HG03521 (cell line): ENCODE measurements around the gene PLEKHG5.

Experiments used
- ATAC-seq: cut with Tn5 transposase; IDR thresholded peaks from one replicate; pipeline ENCODE4 v1.9.1; 2021; ENCODE audit warnings: mild to moderate bottlenecking, moderate library complexity; ENCODE audit not compliant: unreplicated experiment

PLEKHG5 gene

DNA sequence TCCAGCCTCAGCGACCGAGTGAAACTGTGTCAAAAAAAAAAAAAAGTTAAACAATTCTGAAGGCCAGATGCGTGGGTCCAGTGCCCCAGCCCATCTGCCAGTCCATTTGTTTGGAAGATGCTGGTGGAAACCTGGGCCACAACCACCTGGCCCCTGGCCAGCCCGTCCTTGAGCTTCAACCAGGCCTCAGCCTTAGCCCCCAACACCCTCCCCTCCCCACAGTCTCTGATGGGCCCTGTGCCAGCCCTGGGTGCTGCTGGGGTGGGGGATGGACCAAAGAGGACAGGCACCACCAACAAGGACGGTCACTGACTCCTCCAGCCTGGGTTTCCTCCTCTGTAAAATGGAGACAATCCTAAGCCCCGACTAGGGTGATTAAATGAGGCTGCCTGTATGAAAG is 19.6 kb upstream of the PLEKHG5 start:
- ATAC-seq, result no peak

- ATAC-seq, result no peak
These were observed 19.0 kb upstream of the PLEKHG5 start for GRCh38 chr1:6510493-6510892.

- no peak for ATAC-seq
These were observed 18.4 kb upstream of the PLEKHG5 start for GRCh38 chr1:6509919-6510291.

DNA sequence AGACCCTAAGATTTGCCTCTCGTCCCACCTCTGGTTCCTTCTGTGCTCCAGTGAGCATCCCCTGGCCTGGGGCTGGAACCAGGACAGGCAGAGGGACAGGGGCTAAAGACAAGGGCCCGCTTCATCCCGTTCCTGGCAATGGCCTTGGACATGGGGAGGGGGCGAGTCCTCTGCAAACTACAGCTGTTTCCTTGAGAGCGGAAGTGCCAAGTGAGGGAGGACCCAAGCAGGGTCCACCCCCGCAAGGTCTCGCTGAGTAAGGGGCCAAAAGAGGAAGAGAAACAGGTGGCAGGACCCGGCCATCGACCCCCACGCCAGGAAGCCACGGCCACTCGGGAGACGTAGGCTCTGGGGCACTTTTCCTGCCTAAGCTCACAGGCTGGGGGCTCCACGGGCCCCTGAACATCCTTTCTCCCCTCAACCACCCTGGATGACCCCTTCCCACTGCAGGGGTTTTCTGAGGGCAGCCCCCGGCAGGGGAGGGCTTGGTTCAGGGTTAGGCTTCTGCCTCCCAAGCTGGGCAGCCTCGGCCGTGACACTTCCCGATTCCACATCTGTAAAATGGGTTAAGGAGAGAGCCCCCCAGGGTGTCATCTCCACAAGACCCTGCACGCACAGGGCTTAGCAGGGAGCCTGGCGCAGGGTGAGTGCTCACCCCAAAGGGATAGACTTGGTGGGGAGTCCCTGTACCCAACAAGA is 17.9 kb upstream of the PLEKHG5 start:
- ATAC-seq, result no peak

DNA sequence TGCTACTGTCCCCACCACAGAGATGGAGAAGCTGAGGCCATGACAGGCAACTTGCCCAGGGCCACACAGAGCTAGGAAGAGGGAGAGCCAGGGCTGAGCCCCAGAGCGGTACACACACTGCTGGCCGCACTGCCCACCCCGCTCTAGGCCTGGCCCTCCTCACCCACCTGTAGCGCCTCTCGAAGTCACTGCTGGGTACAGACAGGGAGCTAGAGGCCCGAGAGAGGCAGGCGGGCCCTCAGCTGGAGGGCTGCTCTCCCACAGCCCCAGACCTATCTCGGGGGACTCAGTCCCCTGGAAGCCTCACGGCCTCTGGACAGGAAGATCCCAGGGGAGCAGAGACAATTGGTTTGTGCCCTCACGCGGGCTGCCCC is 17.3 kb upstream of the PLEKHG5 start:
- no peak for ATAC-seq

- no peak for ATAC-seq
These were observed 16.8 kb upstream of the PLEKHG5 start for GRCh38 chr1:6508154-6508815.

DNA sequence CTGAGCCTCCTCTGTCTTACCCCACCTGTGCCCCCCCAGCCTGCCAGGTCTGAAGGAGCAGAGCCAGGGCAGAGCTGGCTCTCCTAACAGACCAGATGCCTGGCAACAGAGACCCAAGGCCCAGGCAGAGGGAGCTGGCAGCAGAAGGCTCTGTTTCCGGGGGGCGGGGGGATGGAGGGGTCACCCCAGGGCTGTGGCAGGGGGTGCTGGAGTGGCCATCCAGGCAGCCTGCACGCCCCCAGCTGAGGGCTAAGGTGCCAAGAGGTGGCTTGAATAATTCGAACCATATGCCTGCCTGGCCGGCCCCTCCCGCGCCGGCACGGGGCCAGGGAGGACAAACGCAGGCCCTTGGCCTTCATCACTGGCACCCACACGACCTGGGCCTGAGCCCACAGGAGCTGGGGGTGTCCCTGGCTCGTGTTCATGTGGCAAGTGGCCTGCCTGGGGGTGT is 16.0 kb upstream of the PLEKHG5 start:
- ATAC-seq, result no peak

DNA sequence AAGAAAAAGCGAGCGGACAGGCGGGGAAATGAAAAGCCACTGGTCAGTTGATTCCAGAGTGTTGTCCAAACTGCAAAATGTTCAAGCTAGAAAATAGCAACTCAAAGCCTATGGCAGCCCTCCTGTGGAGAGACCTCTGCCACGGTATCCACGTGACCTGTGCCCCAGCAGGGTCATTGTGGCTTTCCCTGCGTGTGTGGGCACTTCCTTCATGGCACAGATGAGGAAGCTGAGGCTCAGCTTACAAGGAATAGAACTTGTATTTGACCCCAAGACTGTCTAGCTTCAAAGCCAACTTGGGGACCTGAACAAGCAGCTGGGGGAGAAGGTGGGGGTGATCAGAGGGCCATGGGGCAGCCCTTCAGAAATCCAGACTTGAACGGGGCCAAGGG is 15.6 kb upstream of the PLEKHG5 start:
- no peak for ATAC-seq

GRCh38 chr1:6506210-6507036 is 15.0 kb upstream of the PLEKHG5 start:
- ATAC-seq, result no peak

GRCh38 chr1:6505367-6506209 is 14.1 kb upstream of the PLEKHG5 start:
- ATAC-seq, result no peak

DNA sequence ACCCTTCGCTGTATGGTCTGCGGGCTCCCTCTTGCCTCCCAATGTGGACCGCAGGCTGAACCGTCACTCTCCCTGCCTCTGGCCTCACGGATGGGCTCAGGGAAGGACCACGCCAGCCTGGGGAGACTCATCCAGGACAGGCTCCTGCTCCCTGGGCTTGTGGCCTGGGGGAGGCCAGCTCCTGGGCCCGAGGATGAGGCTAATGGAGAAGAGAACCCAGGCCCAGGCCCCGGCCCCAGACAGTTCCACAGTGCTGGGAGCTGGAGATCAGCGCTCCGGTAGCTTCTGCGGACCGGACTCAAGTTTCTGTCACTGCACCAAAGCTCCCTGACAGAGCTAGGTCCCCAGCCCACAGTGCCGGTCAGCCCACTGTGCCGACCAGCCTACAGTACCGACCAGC is 13.4 kb upstream of the PLEKHG5 start:
- no peak for ATAC-seq

DNA sequence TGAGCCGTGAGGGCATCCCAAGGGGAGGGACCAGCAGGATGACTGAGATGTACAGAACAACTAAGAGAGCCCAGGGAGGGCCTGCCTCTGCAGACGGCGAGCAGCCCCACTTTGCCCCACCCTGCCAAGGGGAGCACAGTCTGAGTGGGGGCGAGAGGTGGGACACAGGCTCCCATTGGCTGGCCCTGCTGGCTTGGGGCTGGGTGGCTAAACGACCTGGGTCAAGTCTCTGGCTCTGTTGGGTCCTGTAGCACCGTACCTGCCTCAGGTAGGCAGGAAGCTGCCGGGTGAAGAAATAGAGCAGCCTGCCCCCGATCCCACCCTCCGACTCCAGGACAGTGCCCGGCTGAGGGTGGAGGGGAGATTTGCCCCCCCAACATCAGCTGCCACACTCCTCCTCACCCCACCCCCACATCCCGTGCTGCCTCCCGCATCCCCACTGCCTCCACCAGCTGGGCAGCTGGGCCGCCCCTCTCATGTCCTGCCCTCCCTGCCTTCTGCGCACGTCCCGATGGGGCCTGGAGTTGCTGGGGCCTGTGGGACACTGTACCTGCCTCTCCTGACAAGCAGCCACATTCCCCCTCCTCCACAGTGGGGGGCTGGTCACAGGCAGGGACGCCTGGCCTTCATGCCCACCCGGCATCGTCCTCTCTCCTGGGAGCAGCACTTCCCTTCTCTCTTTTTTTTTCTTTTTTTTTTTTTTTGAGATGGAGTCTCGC is 12.6 kb upstream of the PLEKHG5 start:
- ATAC-seq, result no peak

GRCh38 chr1:6502000-6502891 is 10.8 kb upstream of the PLEKHG5 start:
- no peak for ATAC-seq

- no peak for ATAC-seq
These were observed 9.9 kb upstream of the PLEKHG5 start for GRCh38 chr1:6501279-6501813.

DNA sequence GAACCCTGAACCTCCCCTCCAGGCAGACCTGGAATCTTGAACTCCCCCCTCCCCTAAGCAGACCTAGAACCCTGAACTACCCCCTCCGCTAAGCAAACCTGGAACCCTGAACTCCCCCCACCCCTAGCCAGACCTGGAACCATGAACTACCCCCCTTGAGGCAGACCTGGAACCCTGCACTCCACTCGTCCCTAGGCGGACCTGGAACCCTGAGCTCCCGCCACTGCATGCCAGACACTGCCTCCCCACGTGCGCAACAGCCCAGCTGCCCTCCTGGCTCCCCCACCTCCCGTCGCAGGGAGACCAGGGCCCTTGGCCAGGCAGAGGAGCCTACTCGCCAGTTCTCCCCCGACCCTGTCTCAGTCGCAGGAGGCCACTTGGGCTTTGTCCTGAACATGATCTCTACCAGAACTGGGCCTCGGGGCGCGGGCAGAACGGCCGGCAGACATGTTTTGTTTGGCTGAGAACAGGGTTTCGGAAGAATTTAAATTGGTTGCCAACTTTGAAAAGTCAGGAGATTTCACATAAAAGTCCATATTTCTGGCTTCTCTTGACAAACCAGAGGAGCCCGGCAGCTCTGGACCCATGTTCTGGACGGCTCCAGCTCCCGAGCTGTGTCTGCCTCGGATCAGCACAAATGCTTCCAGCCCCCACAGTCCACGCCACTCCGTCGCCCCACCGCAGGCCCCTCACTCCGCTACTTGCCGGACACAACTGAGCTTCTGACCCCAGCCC is 9.2 kb upstream of the PLEKHG5 start:
- ATAC-seq, result no peak

GRCh38 chr1:6499296-6499695 is 7.8 kb upstream of the PLEKHG5 start:
- no peak for ATAC-seq

- ATAC-seq, result no peak
These were observed 7.2 kb upstream of the PLEKHG5 start for GRCh38 chr1:6498576-6499111.
